OCI-LY3 (cell line): ENCODE measurements around the gene VAV3.

Experiments used
- H2AFZ ChIP-seq: fragments of 200-600, 300-600 bp; shearing (Covaris generic); 2 replicates; pipeline ENCODE4 v1.6.0; 2014; ENCODE audit warnings: antibody characterized with exemption, low read depth, low read length
- H3K27ac ChIP-seq: fragments of 200-600, 300-600 bp; sonication (generic); 2 replicates; pipeline ENCODE4 v1.5.1; 2014; ENCODE audit warnings: mild to moderate bottlenecking, low read length, moderate library complexity, mixed read lengths
- H3K27me3 ChIP-seq: fragments of 200-600, 300-600 bp; sonication (generic); 2 replicates; pipeline ENCODE4 v1.6.1; 2014; ENCODE audit warnings: low read depth, low read length, mixed read lengths
- H3K36me3 ChIP-seq: fragments of 200-600, 300-600 bp; sonication (generic); replicated peaks from 2 replicates; pipeline ENCODE3; 2014; ENCODE audit warnings: low read depth, low read length, mixed read lengths
- H3K4me1 ChIP-seq: fragments of 300-600, 200-600 bp; sonication (generic); 2 replicates; pipeline ENCODE4 v1.6.1; 2014; ENCODE audit warnings: low read length, mixed read lengths
- H3K4me2 ChIP-seq: fragments of 200-600, 300-600 bp; sonication (generic); 2 replicates; pipeline ENCODE4 v1.6.1; 2014; ENCODE audit warnings: low read length, mixed read lengths
- H3K4me3 ChIP-seq: fragments of 300-600, 200-600 bp; sonication (generic); 2 replicates; pipeline ENCODE4 v1.5.1; 2014; ENCODE audit warnings: antibody characterized with exemption, mild to moderate bottlenecking, low read length, moderate library complexity
- H3K79me2 ChIP-seq: fragments of 300-600, 200-600 bp; shearing (Covaris generic); 2 replicates; pipeline ENCODE4 v1.6.1; 2014; ENCODE audit warnings: mild to moderate bottlenecking, low read length, mixed read lengths
- H3K9ac ChIP-seq: fragments of 300-600, 200-600 bp; shearing (Covaris generic); 2 replicates; pipeline ENCODE4 v1.6.0; 2014; ENCODE audit warnings: mild to moderate bottlenecking, low read length, moderate library complexity
- H3K9me3 ChIP-seq: fragments of 200-600, 300-600 bp; shearing (Covaris generic); 2 replicates; pipeline ENCODE4 v1.6.1; 2014; ENCODE audit warnings: low read length, mixed read lengths; ENCODE audit not compliant: insufficient read depth
- H4K20me1 ChIP-seq: fragments of 200-600, 300-600 bp; sonication (generic); 2 replicates; pipeline ENCODE4 v1.6.1; 2016; ENCODE audit warnings: low read length, mixed read lengths; ENCODE audit not compliant: insufficient read depth
- CTCF ChIP-seq: fragments of 200-600, 300-600 bp; sonication (generic); IDR thresholded peaks from 2 replicates; pipeline ENCODE4 v1.5.1; 2014; ENCODE audit warnings: antibody characterized with exemption, low read length, low read depth
- EZH2phosphoT487 ChIP-seq: fragments of 200-600 bp; shearing (Covaris generic); IDR thresholded peaks from 2 replicates; pipeline ENCODE4 v1.6.1; 2018; ENCODE audit warnings: antibody characterized with exemption, mixed run types, low read depth

Gene VAV3

GRCh38 chr1:107794571-107794970 is 170.4 kb downstream of the VAV3 start:
- Histone ChIP-seq H3K9ac (no peak overlapping the region), H2AFZ (no peak overlapping the region), H3K36me3 (no peaks in the 10 kb centered on the region), H3K4me2 (no peak overlapping the region), H3K27me3 (no peaks in the 10 kb centered on the region), H3K9me3 (no peaks in the 10 kb centered on the region), H3K27ac (no peak overlapping the region), H4K20me1 (no peaks in the 10 kb centered on the region), H3K4me1 (peaks cover 38% of the 10 kb centered on the region), H3K79me2 (no peaks in the 10 kb centered on the region), H3K4me3 (no peak overlapping the region)
- TF ChIP-seq CTCF = no peak
- no peak for TF ChIP-seq EZH2phosphoT487

GRCh38 chr1:107793896-107794453 is 171.0 kb downstream of the VAV3 start:
- Histone ChIP-seq H3K9me3 (no peaks in the 10 kb centered on the region), H3K36me3 (no peaks in the 10 kb centered on the region), H2AFZ (no peak overlapping the region), H4K20me1 (no peaks in the 10 kb centered on the region), H3K4me3 (no peak overlapping the region), H3K9ac (no peak overlapping the region), H3K4me2 (no peak overlapping the region), H3K4me1 (peaks cover 36% of the 10 kb centered on the region), H3K27ac (no peak overlapping the region), H3K79me2 (no peaks in the 10 kb centered on the region), H3K27me3 (no peaks in the 10 kb centered on the region)
- TF ChIP-seq CTCF = no peak
- no peak for TF ChIP-seq EZH2phosphoT487

- Histone ChIP-seq H3K27ac (no peak overlapping the region), H3K9me3 (no peaks in the 10 kb centered on the region), H3K4me1 (peaks cover 31% of the 10 kb centered on the region), H2AFZ (no peak overlapping the region), H3K4me2 (no peak overlapping the region), H3K27me3 (no peaks in the 10 kb centered on the region), H3K36me3 (no peaks in the 10 kb centered on the region), H3K79me2 (no peaks in the 10 kb centered on the region), H4K20me1 (no peaks in the 10 kb centered on the region), H3K4me3 (no peak overlapping the region), H3K9ac (no peak overlapping the region)
- no peak for TF ChIP-seq CTCF
- TF ChIP-seq EZH2phosphoT487 = no peak
These were observed 173.6 kb downstream of the VAV3 start for GRCh38 chr1:107791348-107791747.

- Histone ChIP-seq H4K20me1 (no peaks in the 10 kb centered on the region), H3K4me1 (peaks cover 31% of the 10 kb centered on the region), H3K9ac (no peak overlapping the region), H3K27me3 (no peaks in the 10 kb centered on the region), H3K4me3 (no peak overlapping the region), H3K27ac (no peak overlapping the region), H2AFZ (no peak overlapping the region), H3K4me2 (no peak overlapping the region), H3K9me3 (no peaks in the 10 kb centered on the region), H3K36me3 (no peaks in the 10 kb centered on the region), H3K79me2 (no peaks in the 10 kb centered on the region)
- TF ChIP-seq EZH2phosphoT487 = no peak
- no peak for TF ChIP-seq CTCF
These were observed 175.0 kb downstream of the VAV3 start for GRCh38 chr1:107789817-107790524.
